ENCODE data around the gene C2CD4B. TPM values are rescaled to one million over a fixed set of nuclear protein-coding genes. Genes with fewer than 3 reads are reported as not detected.

The C2CD4B gene
- total RNA-seq, 1 experiment from 2014 or later, result 0.13 TPM

DNA sequence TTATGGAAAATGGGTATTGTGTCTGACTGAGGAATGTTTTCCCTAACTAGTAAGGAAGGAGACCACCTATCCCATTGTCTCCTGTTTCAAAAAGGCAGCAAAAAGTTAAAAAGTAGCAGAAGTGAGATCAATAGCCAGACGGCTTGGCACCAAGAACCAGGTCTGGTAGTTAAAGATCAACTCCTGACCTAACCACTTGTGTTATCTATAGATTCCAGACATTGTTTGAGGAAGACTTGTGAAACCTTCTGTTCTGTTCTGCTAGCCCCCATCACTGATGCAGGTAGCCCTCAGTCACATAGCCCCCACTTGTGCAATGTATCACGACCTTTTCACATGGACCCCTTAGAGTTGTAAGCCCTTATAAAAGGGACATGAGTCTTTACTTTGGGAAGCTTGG, 46.3 kb upstream of the C2CD4B start:
- Histone ChIP-seq H3K9me3 (ENCODE audit: control insufficient read depth, low read depth, low read length) (peaks cover 12% of the 10 kb centered on the region), H4K91ac (ENCODE audit: insufficient read length, low read depth, low read length) (no peak overlapping the region), H3K9ac (ENCODE audit: extremely low read depth, insufficient read length, low read length) (no peak overlapping the region), H3K79me2 (ENCODE audit: insufficient read depth, low read length) (no peaks in the 10 kb centered on the region), H3K56ac (ENCODE audit: insufficient read length, low read depth, low read length) (no peak overlapping the region), H3K23me2 (ENCODE audit: insufficient read length, low read depth, low read length, poor library complexity, severe bottlenecking) (no peaks in the 10 kb centered on the region), H2AFZ (ENCODE audit: low read length) (no peak overlapping the region), H2BK15ac (ENCODE audit: low read depth, low read length) (no peak overlapping the region), H4K8ac (replicated peaks; ENCODE audit: insufficient read length, low read depth, low read length) (no peak overlapping the region), H3K79me1 (ENCODE audit: insufficient read depth, low read depth, low read length, poor library complexity, severe bottlenecking) (no peaks in the 10 kb centered on the region), H2AK5ac (ENCODE audit: insufficient read length, low read length) (no peak overlapping the region), H4K5ac (ENCODE audit: insufficient read length, low read depth, low read length) (no peak overlapping the region), H2BK20ac (ENCODE audit: low read depth, low read length, poor library complexity, severe bottlenecking) (no peak overlapping the region), H3K4me1 (ENCODE audit: insufficient read depth, low read length) (no peaks in the 10 kb centered on the region), H3K18ac (ENCODE audit: insufficient read length, low read depth, low read length) (no peak overlapping the region), H3K27ac (ENCODE audit: insufficient read length, low read depth, low read length) (no peak overlapping the region), H3K27me3 (ENCODE audit: insufficient read depth, low read length) (no peaks in the 10 kb centered on the region; the same call in 1 of the 2 replicates), H2BK5ac (ENCODE audit: insufficient read length, low read length) (no peak overlapping the region), H2BK120ac (ENCODE audit: low read depth, low read length, poor library complexity, severe bottlenecking) (no peak overlapping the region), H2BK12ac (ENCODE audit: insufficient read length, low read depth, low read length) (no peak overlapping the region), H3K4me2 (ENCODE audit: insufficient read depth, insufficient read length, low read length) (no peak overlapping the region), H4K20me1 (ENCODE audit: control insufficient read depth, insufficient read depth, insufficient read length) (no peaks in the 10 kb centered on the region), H3K23ac (ENCODE audit: insufficient read length, low read depth, low read length) (no peak overlapping the region), H3K14ac (ENCODE audit: insufficient read depth, low read length) (no peak overlapping the region), H3T11ph (ENCODE audit: low read length) (no peak overlapping the region), H3K4ac (ENCODE audit: low read depth, low read length) (no peak overlapping the region)
- peaks cover 6 to 19% (median 13%) of the 10 kb centered on the region in 3 experiments; a peak in 6 of 7 replicates for H3K36me3 Mint-ChIP-seq (ENCODE audit: insufficient read depth in 1 of 3, low read depth in 3 of 3)
- peaks cover 27 to 30% of the 10 kb centered on the region in 2 experiments for H3K9me3 Mint-ChIP-seq
- H3K4me3 Mint-ChIP-seq, result no peak overlapping the region
- peaks cover 10 to 18% of the 10 kb centered on the region in 2 experiments for H3K4me1 Mint-ChIP-seq
- no peak overlapping the region for H3K27ac Mint-ChIP-seq
- no CpG with 5 or more reads among the region's 2 CpGs for WGBS (ENCODE audit: extremely low coverage, insufficient read length, low lambda C conversion rate)
- TF ChIP-seq CTCF (conservative IDR thresholded peaks at IDR 0.05), result no peak
- peaks cover 2% of the 10 kb centered on the region for H3K27me3 Mint-ChIP-seq (ENCODE audit: low read depth)
- no peak for DNase-seq
